ENCODE results near the gene CREB3L4. TPM values are rescaled to one million over a fixed set of nuclear protein-coding genes. Genes with fewer than 3 reads are reported as not detected.
"Not testable (repeated sequence)": the region's sequence is repeated elsewhere in the genome, so short reads cannot be mapped to it uniquely, and the experiment has no call there.

CREB3L4 gene
- polyA plus RNA-seq, 6 donors from 2014 or later, result 12.2 to 16.9 (median 15.6) TPM

GRCh38 chr1:153987621-153988020, 19.9 kb downstream of the CREB3L4 start:
- H3K4me3 Mint-ChIP-seq, result peak overlapping the region in 1 of 8 donors; percentile 85
- no peaks in the 10 kb centered on the region for H3K9me3 Mint-ChIP-seq
- ATAC-seq (ENCODE audit: low read depth in 2 of 2) (no peak), DNase-seq (no peak)
- H3K27me3 Mint-ChIP-seq, result no peaks in the 10 kb centered on the region
- H3K27ac Mint-ChIP-seq, result peak overlapping the region in 5 of 6 donors; percentile 82 to 98 (median 94)
- peaks cover 44 to 53% (median 52%) of the 10 kb centered on the region in 3 donors for H3K4me1 Mint-ChIP-seq
- H3K36me3 Mint-ChIP-seq, result peaks cover 12 to 17% of the 10 kb centered on the region in 2 donors

DNA sequence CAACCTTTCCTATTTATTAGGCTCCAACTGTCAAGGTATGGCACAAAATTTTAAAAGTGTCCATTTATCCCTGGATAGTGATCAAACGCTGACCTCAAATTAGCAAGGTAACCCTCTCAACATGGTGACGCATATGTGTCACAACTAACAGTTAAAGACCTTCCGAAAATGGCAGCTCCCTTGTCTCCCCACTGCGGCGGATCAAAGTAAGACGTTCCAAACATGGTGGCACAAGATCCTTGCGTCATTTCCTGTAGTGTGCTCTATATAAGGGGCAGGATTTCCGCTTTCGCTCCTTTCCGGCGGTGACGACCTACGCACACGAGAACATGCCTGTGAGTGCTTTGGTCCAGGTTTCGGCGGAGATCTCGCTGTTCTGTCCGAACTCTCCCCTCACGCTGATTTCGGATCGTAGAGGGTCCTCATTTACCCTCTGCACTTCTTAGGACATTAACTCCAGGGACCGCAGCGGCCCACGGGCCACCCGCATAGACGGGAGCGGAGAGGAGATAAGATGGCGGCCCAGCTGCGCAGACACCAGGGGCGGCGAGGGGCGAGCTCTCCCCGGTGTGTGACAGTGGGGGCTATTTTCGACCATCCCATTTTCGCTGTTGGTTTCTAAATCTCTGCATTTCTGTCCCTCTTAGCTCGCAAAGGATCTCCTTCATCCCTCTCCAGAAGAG, 22.9 kb downstream of the CREB3L4 start, which contains the start of gene RPS27:
TSS of gene RPS27 (plus strand) at position 295 of the 683 bp plus-strand sequence. CDS start at position 330, 35 bp downstream.
- peak; percentile 85 to 86 for ATAC-seq (ENCODE audit: low read depth in 2 of 2)
- Mint-ChIP-seq H3K9me3 (no peaks in the 10 kb centered on the region), H3K27me3 (no peaks in the 10 kb centered on the region), H3K4me3 (peak within 1 kb of the TSS; percentile 93 to 100 (median 97)), H3K4me1 (peaks cover 41 to 58% (median 47%) of the 10 kb centered on the region in 3 donors), H3K36me3 (peaks cover 23 to 29% of the 10 kb centered on the region in 2 donors), H3K27ac (peak within 1 kb of the TSS; percentile 98 to 100 (median 100))
- DNase-seq, result peak; percentile 91

DNA sequence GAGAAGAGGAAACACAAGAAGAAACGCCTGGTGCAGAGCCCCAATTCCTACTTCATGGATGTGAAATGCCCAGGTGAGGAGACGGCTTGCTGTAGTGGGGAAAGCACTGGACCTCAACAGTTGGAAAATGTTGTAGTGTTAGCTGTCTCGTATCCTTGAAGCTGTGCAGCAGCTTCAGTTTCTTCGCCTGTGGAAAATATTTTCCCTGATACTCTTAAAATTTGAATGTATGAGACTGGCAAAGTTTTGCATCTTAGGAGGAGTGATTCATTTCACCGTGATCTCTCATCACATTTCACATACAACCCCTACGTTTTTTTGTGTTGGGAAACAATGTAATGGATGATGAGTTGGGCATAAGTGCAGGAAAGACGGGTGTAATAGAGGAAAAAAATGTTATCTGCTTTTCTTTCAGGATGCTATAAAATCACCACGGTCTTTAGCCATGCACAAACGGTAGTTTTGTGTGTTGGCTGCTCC, 23.5 kb downstream of the CREB3L4 start:
- Mint-ChIP-seq H3K9me3 (no peaks in the 10 kb centered on the region), H3K4me1 (peaks cover 36 to 54% (median 41%) of the 10 kb centered on the region in 3 donors), H3K4me3 (peak overlapping the region; percentile 93 to 100 (median 97)), H3K36me3 (peaks cover 27 to 32% of the 10 kb centered on the region in 2 donors), H3K27me3 (no peaks in the 10 kb centered on the region), H3K27ac (peak overlapping the region; percentile 98 to 100 (median 100))
- ATAC-seq (ENCODE audit: low read depth in 2 of 2) (no peak), DNase-seq (no peak)

GRCh38 chr1:153991806-153992205, 24.1 kb downstream of the CREB3L4 start:
- H3K36me3 Mint-ChIP-seq, result peaks cover 27 to 32% of the 10 kb centered on the region in 2 donors

GRCh38 chr1:153995202-153995601, 27.5 kb downstream of the CREB3L4 start:
- Mint-ChIP-seq H3K27ac (peak overlapping the region in 2 of 6 donors; percentile 55 to 67), H3K36me3 (peaks cover 27 to 32% of the 10 kb centered on the region in 2 donors), H3K4me3 (peak overlapping the region in 1 of 8 donors; percentile 28), H3K4me1 (peaks cover 23 to 39% (median 24%) of the 10 kb centered on the region in 3 donors), H3K27me3 (no peaks in the 10 kb centered on the region), H3K9me3 (no peaks in the 10 kb centered on the region)
- no peak for ATAC-seq (ENCODE audit: low read depth in 2 of 2)
- DNase-seq, result no peak

More at GRCh38 chr1:153991806-153992205, 24.1 kb downstream of the CREB3L4 start:
- H3K4me3 Mint-ChIP-seq, result peak overlapping the region; percentile 93 to 100 (median 97)
- no peaks in the 10 kb centered on the region for H3K27me3 Mint-ChIP-seq
- DNase-seq, result no peak
- ATAC-seq (ENCODE audit: low read depth in 2 of 2), result no peak
- no peaks in the 10 kb centered on the region for H3K9me3 Mint-ChIP-seq
- peak overlapping the region; percentile 98 to 100 (median 100) for H3K27ac Mint-ChIP-seq
- peaks cover 31 to 49% (median 35%) of the 10 kb centered on the region in 3 donors for H3K4me1 Mint-ChIP-seq

- Mint-ChIP-seq H3K4me3 (peak overlapping the region in 1 of 8 donors; percentile 28), H3K27ac (peak overlapping the region in 2 of 6 donors; percentile 55 to 67), H3K36me3 (peaks cover 27 to 28% of the 10 kb centered on the region in 2 donors), H3K9me3 (no peaks in the 10 kb centered on the region), H3K27me3 (no peaks in the 10 kb centered on the region), H3K4me1 (peaks cover 19 to 35% (median 20%) of the 10 kb centered on the region in 3 donors)
- ATAC-seq (ENCODE audit: low read depth in 2 of 2) (no peak), DNase-seq (no peak)
These were observed 27.9 kb downstream of the CREB3L4 start for GRCh38 chr1:153995640-153996039.

GRCh38 chr1:153996882-153997281, 29.2 kb downstream of the CREB3L4 start:
- not testable (repeated sequence) for ATAC-seq (ENCODE audit: low read depth in 2 of 2); DNase-seq; H3K4me3 Mint-ChIP-seq; H3K27ac Mint-ChIP-seq; H3K9me3 Mint-ChIP-seq; H3K27me3 Mint-ChIP-seq
- H3K36me3 Mint-ChIP-seq, result peaks cover 19 to 21% of the 10 kb centered on the region in 2 donors
- H3K4me1 Mint-ChIP-seq, result peaks cover 8 to 24% (median 11%) of the 10 kb centered on the region in 3 donors

DNA sequence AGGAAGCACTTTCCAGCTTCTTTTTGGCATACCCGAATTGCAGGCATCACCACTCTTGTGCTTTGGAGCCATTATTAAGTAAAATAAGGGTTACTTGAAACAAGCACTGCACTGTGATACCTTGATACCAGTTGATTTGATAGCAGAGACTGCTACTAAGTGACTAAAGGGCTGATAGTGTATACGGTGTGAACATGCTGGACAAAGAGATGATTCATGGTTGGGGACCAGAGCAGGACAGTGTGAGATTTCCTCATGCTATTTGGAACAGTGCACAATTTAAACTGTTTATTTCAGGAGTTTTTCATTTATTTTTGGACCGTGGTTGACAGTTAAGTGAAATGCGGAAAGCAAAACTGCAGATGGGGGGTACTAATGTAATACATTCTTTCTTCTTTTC, 32.7 kb downstream of the CREB3L4 start:
- Mint-ChIP-seq H3K27ac (peak overlapping the region in 1 of 6 donors; percentile 10), H3K4me3 (no peak overlapping the region), H3K9me3 (no peaks in the 10 kb centered on the region), H3K4me1 (peaks cover 0 to 4% (median 2%) of the 10 kb centered on the region in 3 donors), H3K27me3 (no peaks in the 10 kb centered on the region), H3K36me3 (peaks cover 5 to 7% of the 10 kb centered on the region in 2 donors)
- DNase-seq (no peak), ATAC-seq (ENCODE audit: low read depth in 2 of 2) (no peak)

DNA sequence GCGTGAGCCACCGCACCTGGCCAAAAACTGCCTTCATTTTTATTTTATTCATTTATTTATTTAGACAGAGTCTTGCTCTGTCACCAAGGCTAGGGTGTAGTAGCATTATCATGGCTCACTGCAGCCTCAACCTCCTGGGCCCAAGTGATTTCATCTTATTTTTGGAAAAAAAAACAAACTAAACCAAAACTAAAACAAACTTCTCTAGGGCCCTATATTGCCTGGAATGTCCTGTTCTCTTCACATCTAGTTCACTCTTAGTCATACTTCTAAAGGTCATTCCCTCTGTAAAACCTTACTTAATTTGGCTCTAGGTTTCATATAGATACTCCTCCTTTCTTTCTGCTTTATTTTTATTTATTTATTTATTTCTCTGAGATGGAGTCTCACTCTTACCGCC, 38.4 kb downstream of the CREB3L4 start:
- DNase-seq, result no peak
- no peaks in the 10 kb centered on the region for H3K4me1 Mint-ChIP-seq
- no peak overlapping the region for H3K4me3 Mint-ChIP-seq
- no peak overlapping the region for H3K27ac Mint-ChIP-seq
- ATAC-seq (ENCODE audit: low read depth in 2 of 2), result no peak
- H3K9me3 Mint-ChIP-seq, result no peaks in the 10 kb centered on the region
- H3K27me3 Mint-ChIP-seq, result no peaks in the 10 kb centered on the region
- peaks cover 0 to 3% of the 10 kb centered on the region in 2 donors for H3K36me3 Mint-ChIP-seq

DNA sequence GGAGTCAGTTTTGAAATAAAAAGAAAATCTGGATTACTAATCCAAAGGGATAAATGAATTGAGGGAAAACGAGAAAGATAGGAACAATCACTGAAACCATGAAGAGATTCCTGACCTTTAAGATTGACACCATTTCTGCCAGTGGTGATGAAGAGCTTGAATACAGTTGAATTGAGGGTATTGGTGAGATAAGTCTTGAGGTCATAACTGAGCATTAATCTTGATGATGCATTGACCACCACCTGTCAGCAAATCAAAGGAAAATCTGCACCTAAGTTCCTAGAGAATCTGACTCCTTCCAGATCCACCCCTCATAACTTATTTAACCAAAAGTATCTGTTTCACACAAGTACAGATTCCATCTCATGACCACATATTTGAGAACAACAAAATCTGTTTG, 44.4 kb downstream of the CREB3L4 start:
- Mint-ChIP-seq H3K27ac (no peak overlapping the region), H3K9me3 (no peaks in the 10 kb centered on the region), H3K36me3 (peaks cover 0 to 9% of the 10 kb centered on the region in 2 donors), H3K4me3 (no peak overlapping the region), H3K27me3 (no peaks in the 10 kb centered on the region), H3K4me1 (no peaks in the 10 kb centered on the region)
- DNase-seq (no peak), ATAC-seq (ENCODE audit: low read depth in 2 of 2) (no peak)

GRCh38 chr1:154012543-154012942, 44.8 kb downstream of the CREB3L4 start:
- H3K27ac Mint-ChIP-seq; H3K9me3 Mint-ChIP-seq; H3K36me3 Mint-ChIP-seq; ATAC-seq (ENCODE audit: low read depth in 2 of 2); H3K27me3 Mint-ChIP-seq; DNase-seq; H3K4me1 Mint-ChIP-seq; H3K4me3 Mint-ChIP-seq: not testable (repeated sequence)

- no peak for ATAC-seq (ENCODE audit: low read depth in 2 of 2)
- H3K36me3 Mint-ChIP-seq, result peaks cover 0 to 9% of the 10 kb centered on the region in 2 donors
- peak overlapping the region in 1 of 6 donors; percentile 41 for H3K27ac Mint-ChIP-seq
- no peak for DNase-seq
- no peak overlapping the region for H3K4me3 Mint-ChIP-seq
- H3K27me3 Mint-ChIP-seq, result no peaks in the 10 kb centered on the region
- H3K9me3 Mint-ChIP-seq, result no peaks in the 10 kb centered on the region
- no peaks in the 10 kb centered on the region for H3K4me1 Mint-ChIP-seq
These were observed 46.6 kb downstream of the CREB3L4 start for GRCh38 chr1:154014154-154014907.

GRCh38 chr1:154019269-154019668, 51.6 kb downstream of the CREB3L4 start:
- no peak for DNase-seq
- no peak overlapping the region for H3K27ac Mint-ChIP-seq
- no peaks in the 10 kb centered on the region for H3K36me3 Mint-ChIP-seq
- H3K4me1 Mint-ChIP-seq, result no peaks in the 10 kb centered on the region
- no peaks in the 10 kb centered on the region for H3K9me3 Mint-ChIP-seq
- no peaks in the 10 kb centered on the region for H3K27me3 Mint-ChIP-seq
- ATAC-seq (ENCODE audit: low read depth in 2 of 2), result no peak
- no peak overlapping the region for H3K4me3 Mint-ChIP-seq
